HepG2 (cell line): ENCODE measurements around the gene TIMM13. TPM values are rescaled to one million over a fixed set of nuclear protein-coding genes. Genes with fewer than 3 reads are reported as not detected.
A peak's percentile ranks its signal among the peaks of the same experiment; 100 is the strongest.

ENCODE experiments used
- CCDC6 ChIP-seq: sonication (generic); formaldehyde crosslinking; IDR thresholded peaks from 2 replicates; pipeline ENCODE4 v1.8.1; 2022; ENCODE audit warnings: mild to moderate bottlenecking, missing genetic modification reagents, moderate library complexity
- ERF ChIP-seq: IDR thresholded peaks from 2 replicates; pipeline ENCODE4 v1.6.1; 2018; ENCODE audit warnings: missing biosample characterization, missing genetic modification reagents
- FOXK2 ChIP-seq: fragments of 450-650 bp; IDR thresholded peaks from 2 replicates; pipeline ENCODE4 v1.6.1; 2016
- HNF4A ChIP-seq: sonication (generic); formaldehyde crosslinking; IDR thresholded peaks from 2 replicates; pipeline ENCODE4 v1.4.0; 2020; ENCODE audit warnings: missing genetic modification reagents
- HOXA5 ChIP-seq: sonication (generic); formaldehyde crosslinking; IDR thresholded peaks from 2 replicates; pipeline ENCODE4 v1.4.0; 2020; ENCODE audit warnings: missing genetic modification reagents
- JARID2 ChIP-seq: sonication (generic); formaldehyde crosslinking; IDR thresholded peaks from 2 replicates; pipeline ENCODE4 v1.8.1; 2023; ENCODE audit warnings: missing genetic modification reagents, inconsistent platforms; ENCODE audit not compliant: insufficient replicate concordance
- MEIS1 ChIP-seq: sonication (generic); formaldehyde crosslinking; IDR thresholded peaks from 2 replicates; pipeline ENCODE4 v1.9.0; 2021; ENCODE audit warnings: mild to moderate bottlenecking, missing genetic modification reagents, moderate library complexity, borderline replicate concordance
- NR1H2 ChIP-seq: sonication (generic); formaldehyde crosslinking; IDR thresholded peaks from 2 replicates; pipeline ENCODE4 v1.8.1; 2022; ENCODE audit warnings: low read depth, missing genetic modification reagents, borderline replicate concordance
- REPIN1 ChIP-seq: sonication (generic); formaldehyde crosslinking; IDR thresholded peaks from 2 replicates; pipeline ENCODE4 v1.8.0; 2022; ENCODE audit warnings: missing genetic modification reagents, low read depth, mild to moderate bottlenecking, borderline replicate concordance
- SP1 ChIP-seq, 2 experiments: fragments of 450-650 bp in 1 of 2; sonication (generic) in 1 of 2; formaldehyde crosslinking in 1 of 2; IDR thresholded peaks; 2 replicates each; pipeline versions ENCODE4 v1.4.0 to v1.6.1; 2016 to 2020; ENCODE audit warnings: missing genetic modification reagents in 1 of 2
- ZKSCAN8 ChIP-seq: IDR thresholded peaks from 2 replicates; pipeline ENCODE4 v1.6.1; 2016; ENCODE audit warnings: borderline replicate concordance, missing genetic modification reagents, missing compliant biosample characterization
- ZNF263 ChIP-seq: sonication (generic); formaldehyde crosslinking; IDR thresholded peaks from 2 replicates; pipeline ENCODE4 v1.4.0; 2020; ENCODE audit warnings: missing genetic modification reagents
- ZNF780A ChIP-seq: sonication (generic); formaldehyde crosslinking; IDR thresholded peaks from 2 replicates; pipeline ENCODE4 v1.8.0; 2022; ENCODE audit warnings: mild to moderate bottlenecking, missing genetic modification reagents, moderate library complexity
- polyA plus RNA-seq, 8 experiments: library from polyadenylated mRNA; depleted of rRNA in 3 of 8; stranded (reverse) in 7 of 8; unstranded in 1 of 8; fragments of >200 nt; fragmentation: Illumina TruSeq in 4 of 8; extraction: Trizol in 4 of 8; gene quantifications; 2 replicates each; pipeline versions ENCODE4 v1.2.1 to v1.2.3, GENCODE V29; 2011 to 2016; ENCODE audit warnings: low read depth in 4 of 8, missing spikeins in 1 of 8, mixed read lengths in 1 of 8; ENCODE audit not compliant: insufficient read depth in 1 of 8
- total RNA-seq, 5 experiments: library from RNA; depleted of rRNA; stranded (reverse); fragments of >200 nt; fragmentation: Illumina TruSeq; extraction: Trizol; gene quantifications; 2 replicates each; pipeline ENCODE4 v1.2.3, GENCODE V29; 2016; ENCODE audit warnings: low read depth in 1 of 5
- TF ChIP-seq, protein P1 (sequence below): sonication (generic); formaldehyde crosslinking; IDR thresholded peaks from 2 replicates; pipeline ENCODE4 v1.4.0; 2020; ENCODE audit warnings: mild to moderate bottlenecking, missing genetic modification reagents
- TF ChIP-seq, protein P2 (sequence below): sonication (generic); formaldehyde crosslinking; IDR thresholded peaks from 2 replicates; pipeline ENCODE4 v1.4.0; 2020; ENCODE audit warnings: mild to moderate bottlenecking, missing genetic modification reagents
- TF ChIP-seq, protein P3 (sequence below): sonication (generic); formaldehyde crosslinking; IDR thresholded peaks from 2 replicates; pipeline ENCODE4 v1.8.1; 2023; ENCODE audit warnings: mild to moderate bottlenecking, moderate library complexity, missing genetic modification reagents
- TF ChIP-seq, protein P4 (sequence below): IDR thresholded peaks from 2 replicates; pipeline ENCODE4 v1.6.1; 2016; ENCODE audit warnings: low read depth, borderline replicate concordance
- TF ChIP-seq, protein P5 (sequence below): sonication (generic); formaldehyde crosslinking; IDR thresholded peaks from 2 replicates; pipeline ENCODE4 v1.8.1; 2023; ENCODE audit warnings: mild to moderate bottlenecking, missing genetic modification reagents, borderline replicate concordance

The TIMM13 gene
- total and polyA plus RNA-seq, 2 of the 13 experiments (the other 11 are each of a cell fraction or from before 2014, with no cell fraction given): 48.4 to 108 TPM

DNA sequence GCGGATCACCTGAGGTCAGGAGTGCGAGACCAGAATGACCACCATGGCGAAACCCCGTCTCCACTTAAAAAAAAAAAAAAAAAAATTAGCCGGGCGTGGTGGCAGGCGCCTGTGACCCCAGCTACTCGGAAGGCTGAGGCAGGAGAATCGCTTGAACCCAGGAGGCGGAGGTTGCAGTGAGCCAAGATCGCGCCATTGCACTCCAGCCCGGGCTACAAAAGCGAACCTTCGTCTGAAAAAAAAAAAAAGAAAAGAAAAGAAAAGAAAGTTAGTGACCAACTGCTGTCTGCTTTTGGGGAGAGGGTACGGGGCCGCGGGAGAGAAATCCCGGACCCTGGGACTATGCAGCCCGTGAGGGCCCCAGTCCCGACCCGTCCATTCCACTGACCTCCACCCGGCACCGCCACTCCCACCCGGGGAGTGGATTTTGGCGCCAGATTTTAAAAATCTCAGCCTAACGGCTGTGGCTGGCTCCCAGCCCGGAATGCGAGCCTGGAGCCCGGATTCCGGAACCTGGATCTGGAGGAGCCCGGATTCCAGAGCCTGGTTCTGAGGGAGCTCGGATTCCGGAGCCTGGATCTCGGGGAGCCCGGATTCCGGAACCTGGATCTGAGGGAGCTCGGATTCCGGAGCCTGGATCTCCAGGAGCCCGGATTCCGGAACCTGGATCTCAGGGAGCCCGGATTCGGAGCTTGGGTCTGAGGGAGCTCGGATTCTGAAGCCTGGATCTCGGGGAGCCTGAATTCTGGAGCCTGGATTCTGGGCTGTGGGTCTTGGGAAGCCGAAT, 35.4 kb upstream of the TIMM13 start (continued):
- TF ChIP-seq, protein P1, sequence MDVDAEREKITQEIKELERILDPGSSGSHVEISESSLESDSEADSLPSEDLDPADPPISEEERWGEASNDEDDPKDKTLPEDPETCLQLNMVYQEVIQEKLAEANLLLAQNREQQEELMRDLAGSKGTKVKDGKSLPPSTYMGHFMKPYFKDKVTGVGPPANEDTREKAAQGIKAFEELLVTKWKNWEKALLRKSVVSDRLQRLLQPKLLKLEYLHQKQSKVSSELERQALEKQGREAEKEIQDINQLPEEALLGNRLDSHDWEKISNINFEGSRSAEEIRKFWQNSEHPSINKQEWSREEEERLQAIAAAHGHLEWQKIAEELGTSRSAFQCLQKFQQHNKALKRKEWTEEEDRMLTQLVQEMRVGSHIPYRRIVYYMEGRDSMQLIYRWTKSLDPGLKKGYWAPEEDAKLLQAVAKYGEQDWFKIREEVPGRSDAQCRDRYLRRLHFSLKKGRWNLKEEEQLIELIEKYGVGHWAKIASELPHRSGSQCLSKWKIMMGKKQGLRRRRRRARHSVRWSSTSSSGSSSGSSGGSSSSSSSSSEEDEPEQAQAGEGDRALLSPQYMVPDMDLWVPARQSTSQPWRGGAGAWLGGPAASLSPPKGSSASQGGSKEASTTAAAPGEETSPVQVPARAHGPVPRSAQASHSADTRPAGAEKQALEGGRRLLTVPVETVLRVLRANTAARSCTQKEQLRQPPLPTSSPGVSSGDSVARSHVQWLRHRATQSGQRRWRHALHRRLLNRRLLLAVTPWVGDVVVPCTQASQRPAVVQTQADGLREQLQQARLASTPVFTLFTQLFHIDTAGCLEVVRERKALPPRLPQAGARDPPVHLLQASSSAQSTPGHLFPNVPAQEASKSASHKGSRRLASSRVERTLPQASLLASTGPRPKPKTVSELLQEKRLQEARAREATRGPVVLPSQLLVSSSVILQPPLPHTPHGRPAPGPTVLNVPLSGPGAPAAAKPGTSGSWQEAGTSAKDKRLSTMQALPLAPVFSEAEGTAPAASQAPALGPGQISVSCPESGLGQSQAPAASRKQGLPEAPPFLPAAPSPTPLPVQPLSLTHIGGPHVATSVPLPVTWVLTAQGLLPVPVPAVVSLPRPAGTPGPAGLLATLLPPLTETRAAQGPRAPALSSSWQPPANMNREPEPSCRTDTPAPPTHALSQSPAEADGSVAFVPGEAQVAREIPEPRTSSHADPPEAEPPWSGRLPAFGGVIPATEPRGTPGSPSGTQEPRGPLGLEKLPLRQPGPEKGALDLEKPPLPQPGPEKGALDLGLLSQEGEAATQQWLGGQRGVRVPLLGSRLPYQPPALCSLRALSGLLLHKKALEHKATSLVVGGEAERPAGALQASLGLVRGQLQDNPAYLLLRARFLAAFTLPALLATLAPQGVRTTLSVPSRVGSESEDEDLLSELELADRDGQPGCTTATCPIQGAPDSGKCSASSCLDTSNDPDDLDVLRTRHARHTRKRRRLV (CRISPR knock-in tag): peak; percentile 93
- TF ChIP-seq FOXK2: no peak
- TF ChIP-seq ZKSCAN8 (CRISPR knock-in tag): peak; percentile 82; the same call in 1 of the 2 replicates
- peak; percentile 91; the same call in 1 of the 2 replicates for TF ChIP-seq REPIN1
- TF ChIP-seq, protein P2, sequence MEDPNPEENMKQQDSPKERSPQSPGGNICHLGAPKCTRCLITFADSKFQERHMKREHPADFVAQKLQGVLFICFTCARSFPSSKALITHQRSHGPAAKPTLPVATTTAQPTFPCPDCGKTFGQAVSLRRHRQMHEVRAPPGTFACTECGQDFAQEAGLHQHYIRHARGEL (CRISPR knock-in tag): peak; percentile 87; the same call in 1 of the 2 replicates
- TF ChIP-seq ZNF263 (CRISPR knock-in tag): peak; percentile 23; the same call in 1 of the 2 replicates
- TF ChIP-seq, protein P3, sequence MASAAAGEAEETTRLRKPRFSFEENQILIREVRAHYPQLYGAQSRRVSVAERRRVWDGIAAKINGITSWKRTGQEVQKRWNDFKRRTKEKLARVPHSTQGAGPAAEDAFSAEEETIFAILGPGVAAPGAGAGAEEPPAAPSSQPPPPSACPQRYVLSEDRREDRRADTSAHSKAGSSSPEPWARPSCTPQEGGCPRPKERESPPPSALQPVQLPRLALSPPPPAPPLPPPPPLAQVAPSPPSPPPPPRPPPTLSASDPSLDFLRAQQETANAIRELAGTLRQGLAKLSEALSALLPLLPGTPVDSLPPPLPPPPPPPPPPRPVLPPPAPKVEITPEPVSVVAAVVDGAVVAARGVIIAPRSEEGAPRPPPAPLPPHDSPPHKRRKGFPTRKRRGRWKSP (CRISPR knock-in tag): peak; percentile 86; the same call in 1 of the 2 replicates
- TF ChIP-seq, protein P4, sequence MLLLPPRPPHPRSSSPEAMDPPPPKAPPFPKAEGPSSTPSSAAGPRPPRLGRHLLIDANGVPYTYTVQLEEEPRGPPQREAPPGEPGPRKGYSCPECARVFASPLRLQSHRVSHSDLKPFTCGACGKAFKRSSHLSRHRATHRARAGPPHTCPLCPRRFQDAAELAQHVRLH (CRISPR knock-in tag): peak; percentile 55; the same call in 1 of the 2 replicates
- TF ChIP-seq HNF4A: peak; percentile 51
- TF ChIP-seq NR1H2 (CRISPR knock-in tag): no peak
- TF ChIP-seq JARID2 (CRISPR knock-in tag): no peak
- TF ChIP-seq, protein P5, sequence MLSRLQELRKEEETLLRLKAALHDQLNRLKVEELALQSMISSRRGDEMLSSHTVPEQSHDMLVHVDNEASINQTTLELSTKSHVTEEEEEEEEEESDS (CRISPR knock-in tag): peak; percentile 90
- no peak for TF ChIP-seq SP1 (IDR thresholded peaks at IDR 0.05)
- TF ChIP-seq SP1 (CRISPR knock-in tag; IDR thresholded peaks at IDR 0.05): peak; percentile 76; the same call in 1 of the 2 replicates
- TF ChIP-seq CCDC6 (CRISPR knock-in tag): peak; percentile 85
- peak; percentile 56; the same call in 1 of the 2 replicates for TF ChIP-seq ERF (CRISPR knock-in tag)
- no peak for TF ChIP-seq ZNF780A (CRISPR knock-in tag)
- TF ChIP-seq MEIS1 (CRISPR knock-in tag): peak; percentile 48; the same call in 1 of the 2 replicates
- TF ChIP-seq HOXA5 (CRISPR knock-in tag): peak; percentile 47; the same call in 1 of the 2 replicates
